GM18508 (cell line): Measurements from ENCODE around the gene SSBP4.

Source experiments
- ATAC-seq: cut with Tn5 transposase; IDR thresholded peaks from one replicate; pipeline ENCODE4 v1.9.1; 2021; ENCODE audit warnings: moderate number of reproducible peaks; ENCODE audit not compliant: insufficient read depth, unreplicated experiment

The SSBP4 gene

GRCh38 chr19:18419699-18420460, 682 bp downstream of the SSBP4 start:
- ATAC-seq, result no peak

- ATAC-seq, result no peak
These were observed 1.7 kb downstream of the SSBP4 start for GRCh38 chr19:18420930-18421329.

GRCh38 chr19:18421371-18421959, 2.3 kb downstream of the SSBP4 start:
- ATAC-seq, result no peak

GRCh38 chr19:18422530-18423191, 3.5 kb downstream of the SSBP4 start:
- ATAC-seq, result no peak

GRCh38 chr19:18423258-18424020, 4.2 kb downstream of the SSBP4 start:
- no peak for ATAC-seq

GRCh38 chr19:18424122-18424889, 5.1 kb downstream of the SSBP4 start:
- ATAC-seq, result no peak

- no peak for ATAC-seq
These were observed 5.8 kb downstream of the SSBP4 start for GRCh38 chr19:18424890-18425514.

GRCh38 chr19:18425515-18426415, 6.6 kb downstream of the SSBP4 start:
- ATAC-seq, result no peak

GRCh38 chr19:18426416-18426767, 7.2 kb downstream of the SSBP4 start:
- ATAC-seq, result no peak

- ATAC-seq, result no peak
These were observed 8.0 kb downstream of the SSBP4 start for GRCh38 chr19:18427080-18427742.

GRCh38 chr19:18427743-18428113, 8.5 kb downstream of the SSBP4 start:
- ATAC-seq, result no peak

- no peak for ATAC-seq
These were observed 9.1 kb downstream of the SSBP4 start for GRCh38 chr19:18428173-18428786.

- no peak for ATAC-seq
These were observed 9.8 kb downstream of the SSBP4 start for GRCh38 chr19:18428787-18429674.

GRCh38 chr19:18429717-18430416, 10.7 kb downstream of the SSBP4 start:
- no peak for ATAC-seq

GRCh38 chr19:18430417-18431144, 11.4 kb downstream of the SSBP4 start:
- ATAC-seq, result no peak
